Measurements from ENCODE around the gene EEFSEC.

Gene EEFSEC

GRCh38 chr3:128275316-128276145, 122.2 kb downstream of the EEFSEC start:
- no peak for DNase-seq

GRCh38 chr3:128276146-128276435, 122.8 kb downstream of the EEFSEC start:
- no peak for DNase-seq

- no peak for DNase-seq
Measured at GRCh38 chr3:128276577-128277183, 123.4 kb downstream of the EEFSEC start.

GRCh38 chr3:128277378-128278069, 124.2 kb downstream of the EEFSEC start:
- no peak for DNase-seq

- no peak for DNase-seq
Measured at GRCh38 chr3:128278130-128278529, 124.8 kb downstream of the EEFSEC start.

GRCh38 chr3:128278761-128279600, 125.7 kb downstream of the EEFSEC start:
- DNase-seq, result no peak

GRCh38 chr3:128279601-128279880, 126.3 kb downstream of the EEFSEC start:
- DNase-seq, result no peak

- DNase-seq, result no peak
Measured at GRCh38 chr3:128280481-128281052, 127.3 kb downstream of the EEFSEC start.

GRCh38 chr3:128281056-128281455, 127.8 kb downstream of the EEFSEC start:
- no peak for DNase-seq

- no peak for DNase-seq
Measured at GRCh38 chr3:128281461-128282367, 128.4 kb downstream of the EEFSEC start.

GRCh38 chr3:128282380-128283196, 129.3 kb downstream of the EEFSEC start:
- no peak for DNase-seq

- no peak for DNase-seq
Measured at GRCh38 chr3:128283421-128283820, 130.1 kb downstream of the EEFSEC start.

GRCh38 chr3:128285042-128285966, 132.0 kb downstream of the EEFSEC start:
- DNase-seq, result no peak

- DNase-seq, result no peak
Measured at GRCh38 chr3:128285967-128286321, 132.7 kb downstream of the EEFSEC start.

- no peak for DNase-seq
Measured at GRCh38 chr3:128286691-128287090, 133.4 kb downstream of the EEFSEC start.

GRCh38 chr3:128287216-128287615, 133.9 kb downstream of the EEFSEC start:
- DNase-seq, result no peak

GRCh38 chr3:128289534-128289933, 136.3 kb downstream of the EEFSEC start:
- DNase-seq, result no peak

- DNase-seq, result no peak
Measured at GRCh38 chr3:128290484-128290883, 137.2 kb downstream of the EEFSEC start.

- no peak for DNase-seq
Measured at GRCh38 chr3:128293930-128294329, 140.6 kb downstream of the EEFSEC start.

GRCh38 chr3:128294999-128295468, 141.8 kb downstream of the EEFSEC start:
- no peak for DNase-seq

Data from activated naive CD4-positive, alpha-beta T cell treated with anti-CD3 and anti-CD28 coated beads, Interleukin-2, amount 50 U/mL, for 16 hours (primary cell).